Medulla oblongata (tissue), 1 donor: Measurements from ENCODE around the gene MRPS23.

Experiments
- DNase-seq: peaks from one replicate; pipeline ENCODE4 v3.0.0-alpha.2; 2015; ENCODE audit errors: extremely low spot score

Gene MRPS23

GRCh38 chr17:57879437-57880085, 29.7 kb upstream of the MRPS23 start:
- no peak for DNase-seq

- no peak for DNase-seq
Observed at GRCh38 chr17:57877803-57878377, 28.0 kb upstream of the MRPS23 start.

DNA sequence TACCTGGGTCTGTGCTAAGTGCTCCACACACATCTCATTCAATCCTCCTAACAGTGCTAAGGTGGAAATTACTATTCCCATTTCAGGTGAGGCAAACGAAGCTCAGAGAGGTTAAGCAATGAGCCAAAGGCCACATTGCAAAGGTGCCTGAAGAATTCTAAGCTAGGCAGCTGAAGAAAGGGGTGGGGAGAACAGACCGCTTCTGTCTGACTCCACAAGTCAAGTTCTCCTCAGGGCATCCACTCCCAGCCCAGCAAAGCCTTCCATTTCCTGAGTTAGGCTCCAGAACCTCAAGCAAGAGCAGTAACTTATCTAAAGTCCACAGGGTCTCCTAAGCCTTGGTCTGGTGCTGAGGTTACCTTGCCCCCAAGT, 27.0 kb upstream of the MRPS23 start:
- DNase-seq, result no peak

GRCh38 chr17:57876023-57876865, 26.4 kb upstream of the MRPS23 start:
- no peak for DNase-seq

GRCh38 chr17:57875290-57876022, 25.6 kb upstream of the MRPS23 start:
- peak; percentile 83 for DNase-seq

- DNase-seq, result peak; percentile 90
Observed at GRCh38 chr17:57874434-57875289, 24.8 kb upstream of the MRPS23 start.

DNA sequence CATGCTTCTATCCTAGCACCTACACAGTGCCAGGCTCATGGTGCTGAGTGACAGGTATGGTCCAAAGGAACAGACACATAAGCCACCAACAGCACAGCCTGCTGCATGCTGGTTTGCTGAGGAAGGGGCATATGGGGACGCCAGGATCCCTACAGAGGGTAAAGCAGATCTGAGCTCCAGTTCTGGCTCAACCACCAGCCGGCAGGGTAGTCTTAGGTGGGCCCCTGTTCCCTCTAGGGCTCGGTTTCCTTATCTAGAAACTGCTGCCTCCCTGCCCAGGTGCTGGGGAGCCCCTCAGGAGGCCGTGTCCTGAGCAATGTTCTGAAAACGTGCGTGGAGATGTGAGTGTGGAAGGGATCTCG, 24.2 kb upstream of the MRPS23 start:
- DNase-seq, result no peak

- DNase-seq, result peak; percentile 68
Observed at GRCh38 chr17:57873261-57874057, 23.6 kb upstream of the MRPS23 start.

GRCh38 chr17:57872536-57872935, 22.7 kb upstream of the MRPS23 start:
- DNase-seq, result no peak

- DNase-seq, result no peak
Observed at GRCh38 chr17:57871863-57872262, 22.0 kb upstream of the MRPS23 start.

- DNase-seq, result no peak
Observed at GRCh38 chr17:57871155-57871554, 21.3 kb upstream of the MRPS23 start.

DNA sequence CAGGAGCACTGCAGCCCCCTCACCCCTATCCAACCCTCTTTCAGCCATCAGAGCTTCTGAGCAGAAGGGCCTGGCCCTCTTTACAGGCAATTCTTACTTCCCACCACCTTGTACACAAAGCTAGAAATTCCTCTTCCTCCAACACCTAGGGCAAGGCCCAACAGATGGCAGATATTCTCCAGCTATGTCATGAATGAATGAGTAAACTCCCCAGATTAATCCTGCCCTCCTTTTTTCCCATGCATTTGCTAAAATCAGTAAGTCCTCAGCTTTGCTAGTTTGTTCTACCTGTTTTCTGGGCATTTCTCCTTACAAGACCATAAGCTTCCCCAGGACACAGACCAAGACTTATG, 20.4 kb upstream of the MRPS23 start:
- DNase-seq, result no peak

DNA sequence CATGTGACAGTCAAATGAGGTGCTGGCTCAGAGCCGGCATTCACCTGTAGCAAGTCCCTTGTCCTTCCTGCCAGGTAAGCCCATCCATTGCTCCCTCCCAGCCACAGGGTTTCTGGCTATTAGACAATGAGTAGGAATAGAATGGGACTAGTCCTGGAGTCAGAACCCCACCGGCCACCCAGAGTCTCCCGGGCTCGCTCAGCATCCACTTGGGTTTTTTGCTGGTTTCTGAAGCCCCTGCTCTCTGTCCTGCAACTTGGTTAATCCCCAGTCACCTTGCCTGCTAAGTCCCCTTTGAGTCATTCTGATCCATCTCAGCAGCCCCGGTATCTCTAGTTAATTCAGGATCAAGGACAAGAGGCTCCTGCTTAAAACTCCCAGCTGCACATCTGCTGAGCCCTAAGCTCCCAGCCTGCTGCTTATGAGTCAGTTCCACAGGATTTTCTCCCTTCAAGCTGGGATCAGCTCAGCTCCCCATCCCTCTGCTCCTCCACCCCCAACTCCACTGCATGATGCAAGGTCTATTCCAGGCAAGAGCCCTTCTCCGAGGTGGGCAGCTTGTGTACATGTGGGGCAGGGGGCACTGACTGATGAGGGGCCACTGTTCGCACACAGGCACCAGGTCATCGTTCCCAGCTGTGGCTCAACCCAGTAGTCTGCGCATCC, 19.9 kb upstream of the MRPS23 start:
- DNase-seq, result no peak

DNA sequence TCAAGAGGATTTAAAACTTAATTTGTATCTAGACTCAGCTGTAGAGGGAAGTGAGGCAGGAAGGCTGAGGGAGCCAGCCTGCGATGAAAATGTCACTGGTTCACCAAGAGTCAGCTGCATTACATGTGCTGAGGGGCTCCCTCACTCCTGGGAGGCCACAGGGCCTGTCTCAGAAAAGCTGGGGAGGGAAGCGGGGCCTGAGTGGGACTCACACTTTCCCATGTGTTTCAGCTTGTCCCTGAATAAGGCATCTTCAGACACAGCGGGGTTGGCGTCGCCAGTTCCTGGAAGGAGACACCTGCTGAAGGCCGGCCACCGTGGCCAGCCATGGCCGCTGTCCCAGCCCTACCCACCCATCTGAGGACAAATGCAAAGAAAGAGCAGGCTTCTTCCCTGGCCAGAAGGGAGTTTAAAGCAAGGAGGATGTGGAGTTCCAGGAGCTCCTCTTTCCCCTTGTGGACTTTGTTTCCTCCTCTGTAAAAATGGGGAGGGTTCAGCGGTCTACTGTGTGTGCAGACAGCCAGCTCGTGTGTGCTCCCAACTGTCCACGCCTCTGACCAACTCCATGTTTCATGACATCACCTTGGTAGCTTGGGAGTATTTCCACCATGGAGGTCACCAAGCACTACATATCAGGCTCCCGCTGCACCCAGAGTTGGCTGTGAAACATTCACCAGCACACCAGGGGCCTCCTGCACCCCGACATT, 19.2 kb upstream of the MRPS23 start:
- DNase-seq, result no peak

DNA sequence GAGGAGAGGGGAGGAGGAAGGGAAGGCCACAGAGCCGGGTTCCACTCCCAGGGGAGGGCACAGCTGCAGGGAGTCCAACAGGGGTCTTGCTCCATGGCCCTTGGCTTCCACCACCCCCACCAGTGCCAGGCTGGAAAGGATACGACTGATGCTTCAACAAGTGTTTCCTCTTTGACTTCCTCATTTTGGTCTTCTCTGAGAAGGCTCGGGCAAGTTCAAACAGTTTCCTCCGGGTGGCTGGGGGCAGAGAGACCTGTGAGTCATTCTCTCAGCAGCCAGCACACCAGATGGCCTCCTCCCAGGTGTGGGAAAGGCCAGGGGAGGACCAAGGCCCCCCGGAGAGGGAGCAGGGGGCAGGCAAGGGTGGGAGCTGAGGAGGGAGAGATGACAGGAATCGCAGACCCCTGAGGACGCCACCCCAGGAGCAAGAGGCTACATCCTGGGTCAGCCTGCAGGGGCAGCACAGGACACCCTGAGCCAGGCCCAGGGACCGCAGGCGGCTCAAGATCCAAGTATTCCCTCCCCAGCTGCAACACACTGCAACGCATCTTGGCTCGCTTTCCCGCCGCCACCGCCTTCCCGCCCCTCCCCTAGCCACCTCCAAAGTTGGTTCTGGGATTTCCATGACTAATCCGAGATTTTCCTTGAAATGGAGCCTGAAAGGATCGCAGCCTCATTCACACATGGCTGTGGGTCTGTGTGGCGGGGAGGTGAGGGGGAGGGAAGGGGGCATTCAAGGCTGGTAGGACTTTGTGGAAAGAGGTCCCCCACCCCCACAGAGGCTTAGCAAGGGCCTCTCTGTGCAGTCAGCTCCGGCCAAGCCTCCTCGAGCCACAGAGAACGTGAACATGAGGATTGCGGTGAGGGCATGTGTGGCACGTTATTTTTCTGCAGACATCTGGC, 18.4 kb upstream of the MRPS23 start:
- DNase-seq, result peak; percentile 71

DNA sequence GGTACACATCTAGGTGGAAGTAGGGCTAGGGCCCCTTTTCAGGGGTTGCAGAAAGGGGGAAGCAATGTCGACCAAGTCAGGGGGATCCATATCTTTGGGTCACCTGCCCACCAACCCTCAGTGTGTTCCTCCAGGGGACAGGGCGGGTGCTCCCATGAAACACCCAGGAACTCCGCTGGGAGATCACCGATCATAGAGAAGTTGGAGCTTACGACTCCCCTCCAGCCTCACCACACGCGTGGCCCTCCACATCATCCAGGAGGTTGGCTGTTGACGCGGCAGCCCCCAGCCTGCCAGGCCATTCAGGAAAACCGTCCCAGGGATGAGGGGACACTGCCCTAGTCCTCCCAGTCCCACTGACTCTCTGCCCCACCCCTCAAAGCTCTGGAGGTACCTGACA, 17.3 kb upstream of the MRPS23 start:
- DNase-seq, result no peak

DNA sequence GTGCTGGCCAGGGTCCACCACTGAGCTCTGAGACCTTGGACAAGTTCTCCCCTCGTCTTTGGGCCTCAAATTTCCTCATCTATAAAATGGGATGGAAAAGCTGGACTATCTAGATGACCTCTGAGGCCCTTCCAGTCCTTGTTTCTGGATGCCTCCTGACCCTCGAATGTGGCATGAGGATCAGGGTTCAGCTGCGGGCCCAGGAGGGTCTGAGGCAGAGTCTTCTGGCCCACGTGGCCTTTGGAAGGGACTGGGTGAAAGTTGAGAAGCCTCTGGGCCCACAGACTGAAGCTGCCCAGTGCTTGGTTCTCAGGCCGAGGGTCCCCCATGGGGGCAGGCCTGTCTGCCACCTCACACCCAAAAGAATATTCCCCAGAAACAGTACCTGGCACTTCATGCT, 16.9 kb upstream of the MRPS23 start:
- no peak for DNase-seq

DNA sequence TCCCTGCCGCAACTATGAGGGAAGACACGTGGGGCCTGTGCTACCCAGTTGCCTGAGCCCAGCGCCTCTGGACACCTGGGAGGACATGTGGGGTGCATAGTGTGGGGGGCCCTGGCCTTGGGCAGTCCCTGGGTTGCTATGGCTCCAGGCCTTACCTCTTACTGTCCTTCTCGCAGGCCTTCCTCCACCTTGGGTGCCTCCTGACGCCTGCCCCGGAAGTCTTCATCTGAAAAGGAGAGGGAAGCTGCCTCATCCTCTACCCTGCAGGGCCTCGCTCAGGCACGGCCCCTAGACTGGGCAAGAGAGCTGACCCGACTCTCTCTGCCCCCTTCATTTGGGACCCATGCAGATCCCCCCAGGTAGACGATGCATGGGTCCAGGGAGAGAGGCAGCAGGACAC, 16.5 kb upstream of the MRPS23 start:
- no peak for DNase-seq

GRCh38 chr17:57864273-57864672, 14.4 kb upstream of the MRPS23 start:
- no peak for DNase-seq
